HG03378 (cell line): Measurements from ENCODE around the gene IL4I1.

ENCODE experiments used
- ATAC-seq: cut with Tn5 transposase; IDR thresholded peaks from one replicate; pipeline ENCODE4 v1.9.1; 2021; ENCODE audit warnings: mild to moderate bottlenecking, moderate library complexity; ENCODE audit not compliant: unreplicated experiment

The IL4I1 gene

GRCh38 chr19:49864890-49865289 lies 31.8 kb downstream of the IL4I1 start:
- no peak for ATAC-seq

- ATAC-seq = no peak
Measured at GRCh38 chr19:49863935-49864320, 32.8 kb downstream of the IL4I1 start.

- ATAC-seq = no peak
Measured at GRCh38 chr19:49863254-49863934, 33.3 kb downstream of the IL4I1 start.

GRCh38 chr19:49862391-49863253 lies 34.1 kb downstream of the IL4I1 start:
- ATAC-seq = no peak

GRCh38 chr19:49861541-49862378 lies 34.9 kb downstream of the IL4I1 start:
- no peak for ATAC-seq

GRCh38 chr19:49861107-49861506 lies 35.6 kb downstream of the IL4I1 start:
- ATAC-seq = no peak

- ATAC-seq = no peak
Measured at GRCh38 chr19:49860336-49861102, 36.2 kb downstream of the IL4I1 start.

- no peak for ATAC-seq
Measured at GRCh38 chr19:49859682-49860335, 36.9 kb downstream of the IL4I1 start.

- ATAC-seq = no peak
Measured at GRCh38 chr19:49858088-49858985, 38.4 kb downstream of the IL4I1 start.

- ATAC-seq = no peak
Measured at GRCh38 chr19:49857838-49858087, 38.9 kb downstream of the IL4I1 start.

GRCh38 chr19:49857061-49857837 lies 39.4 kb downstream of the IL4I1 start:
- no peak for ATAC-seq

GRCh38 chr19:49856574-49857021 lies 40.1 kb downstream of the IL4I1 start:
- ATAC-seq = no peak

- no peak for ATAC-seq
Measured at GRCh38 chr19:49855676-49856573, 40.8 kb downstream of the IL4I1 start.

- ATAC-seq = no peak
Measured at GRCh38 chr19:49855277-49855675, 41.4 kb downstream of the IL4I1 start.

- no peak for ATAC-seq
Measured at GRCh38 chr19:49854378-49855263, 42.1 kb downstream of the IL4I1 start.

GRCh38 chr19:49853852-49854377 lies 42.8 kb downstream of the IL4I1 start:
- ATAC-seq = no peak
